GM21367 (cell line): Measurements from ENCODE around the gene CD4.
A peak's percentile ranks its signal among the peaks of the same experiment; 100 is the strongest.
"Not testable (repeated sequence)": the region's sequence is repeated elsewhere in the genome, so short reads cannot be mapped to it uniquely, and the experiment has no call there.

Experiments used
- ATAC-seq: cut with Tn5 transposase; IDR thresholded peaks from one replicate; pipeline ENCODE4 v1.9.1; 2021; ENCODE audit not compliant: unreplicated experiment

The CD4 gene

DNA sequence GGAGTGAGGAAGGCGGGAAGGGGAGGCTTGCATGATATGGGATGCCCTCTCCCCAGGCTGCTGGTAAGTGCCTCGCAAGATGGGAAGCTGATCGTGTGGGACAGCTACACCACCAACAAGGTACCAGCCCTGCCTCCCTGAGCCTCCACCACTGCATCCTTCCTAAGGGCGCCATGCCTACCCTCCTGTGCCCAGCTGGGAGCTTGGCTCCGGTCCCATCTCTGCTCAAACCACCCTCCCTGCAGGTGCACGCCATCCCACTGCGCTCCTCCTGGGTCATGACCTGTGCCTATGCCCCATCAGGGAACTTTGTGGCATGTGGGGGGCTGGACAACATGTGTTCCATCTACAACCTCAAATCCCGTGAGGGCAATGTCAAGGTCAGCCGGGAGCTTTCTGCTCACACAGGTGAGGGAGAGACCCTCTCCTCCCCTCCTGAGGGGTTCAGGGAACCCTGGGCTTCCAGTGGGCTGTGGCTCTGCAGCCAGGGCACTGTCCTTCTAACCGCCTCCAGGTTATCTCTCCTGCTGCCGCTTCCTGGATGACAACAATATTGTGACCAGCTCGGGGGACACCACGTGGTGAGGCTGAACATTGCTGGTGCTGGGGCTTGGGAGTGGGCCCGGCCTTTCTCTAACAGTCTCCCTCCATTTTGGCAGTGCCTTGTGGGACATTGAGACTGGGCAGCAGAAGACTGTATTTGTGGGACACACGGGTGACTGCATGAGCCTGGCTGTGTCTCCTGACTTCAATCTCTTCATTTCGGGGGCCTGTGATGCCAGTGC lies 54.0 kb downstream of the CD4 start:
- no peak for ATAC-seq

DNA sequence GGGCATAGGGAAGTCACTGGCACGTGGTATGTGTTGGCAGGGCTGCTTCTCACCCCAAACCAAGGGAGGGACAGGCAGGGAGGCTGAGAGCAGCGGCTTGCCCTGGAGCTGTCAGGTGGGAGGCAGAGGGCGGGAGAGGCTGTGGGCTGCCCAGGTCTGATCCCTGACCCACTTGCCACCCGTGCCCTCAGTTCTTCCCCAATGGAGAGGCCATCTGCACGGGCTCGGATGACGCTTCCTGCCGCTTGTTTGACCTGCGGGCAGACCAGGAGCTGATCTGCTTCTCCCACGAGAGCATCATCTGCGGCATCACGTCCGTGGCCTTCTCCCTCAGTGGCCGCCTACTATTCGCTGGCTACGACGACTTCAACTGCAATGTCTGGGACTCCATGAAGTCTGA lies 56.1 kb downstream of the CD4 start:
- no peak for ATAC-seq

DNA sequence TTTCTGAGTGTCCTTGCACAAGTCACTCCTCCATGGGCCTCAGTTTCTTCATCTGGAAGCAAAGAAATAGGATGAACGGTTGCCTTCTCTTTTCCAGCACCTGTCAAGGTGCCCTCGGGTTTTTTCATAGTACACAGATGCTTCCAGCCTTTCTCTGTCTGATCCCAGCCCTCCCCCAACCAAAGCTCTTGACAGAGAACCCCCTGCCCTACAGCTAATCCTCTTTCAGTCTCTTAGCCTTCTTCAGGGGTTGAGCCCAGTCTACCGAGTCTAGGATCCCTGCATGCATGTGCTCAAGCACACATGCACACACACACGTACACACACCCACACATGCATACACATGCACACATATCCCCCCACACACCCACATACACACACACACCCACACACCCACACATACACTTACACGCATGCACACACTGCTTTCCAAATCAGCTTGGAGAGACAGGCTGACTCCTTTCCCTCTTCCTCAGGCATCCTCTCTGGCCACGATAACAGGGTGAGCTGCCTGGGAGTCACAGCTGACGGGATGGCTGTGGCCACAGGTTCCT lies 57.1 kb downstream of the CD4 start:
- no peak for ATAC-seq

DNA sequence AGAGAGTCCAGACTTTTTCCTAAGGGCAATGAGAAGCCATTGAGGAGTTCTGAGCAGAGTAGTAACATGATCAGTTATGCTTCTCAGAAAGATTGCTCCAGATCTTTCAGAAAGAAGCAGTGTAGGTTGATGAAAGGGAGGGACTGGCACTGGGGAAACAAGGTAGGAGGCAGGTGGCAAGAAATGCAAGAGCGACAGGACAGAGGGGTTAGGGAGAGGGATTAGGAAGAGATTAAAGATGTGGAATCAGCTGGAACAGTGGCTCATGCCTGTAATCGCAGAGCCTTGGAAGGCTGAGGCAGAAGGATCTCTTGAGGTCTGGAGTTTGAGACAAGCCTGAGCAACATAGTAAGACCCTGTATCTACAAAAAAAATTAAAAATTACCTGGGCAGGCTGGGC lies 58.3 kb downstream of the CD4 start:
- no peak for ATAC-seq

DNA sequence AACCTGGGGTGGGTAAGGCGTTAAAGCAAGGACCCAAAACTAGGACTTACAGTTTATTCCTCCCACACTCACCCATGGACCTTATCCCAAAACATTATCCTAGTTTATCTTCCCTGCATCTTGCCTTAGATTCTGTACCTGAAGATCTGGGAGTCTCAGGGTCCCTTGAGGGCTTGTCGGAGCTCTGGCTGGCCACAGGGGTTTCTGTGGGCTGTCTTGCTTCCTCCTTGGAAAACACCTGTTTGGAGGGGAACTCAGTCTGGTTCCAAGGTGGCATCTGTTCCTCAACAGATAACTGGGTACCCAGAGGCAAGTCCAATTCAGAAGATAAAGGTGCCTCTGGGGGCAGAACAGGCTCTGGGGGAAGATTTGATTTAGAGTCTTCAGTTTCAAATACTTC lies 60.1 kb downstream of the CD4 start:
- no peak for ATAC-seq

DNA sequence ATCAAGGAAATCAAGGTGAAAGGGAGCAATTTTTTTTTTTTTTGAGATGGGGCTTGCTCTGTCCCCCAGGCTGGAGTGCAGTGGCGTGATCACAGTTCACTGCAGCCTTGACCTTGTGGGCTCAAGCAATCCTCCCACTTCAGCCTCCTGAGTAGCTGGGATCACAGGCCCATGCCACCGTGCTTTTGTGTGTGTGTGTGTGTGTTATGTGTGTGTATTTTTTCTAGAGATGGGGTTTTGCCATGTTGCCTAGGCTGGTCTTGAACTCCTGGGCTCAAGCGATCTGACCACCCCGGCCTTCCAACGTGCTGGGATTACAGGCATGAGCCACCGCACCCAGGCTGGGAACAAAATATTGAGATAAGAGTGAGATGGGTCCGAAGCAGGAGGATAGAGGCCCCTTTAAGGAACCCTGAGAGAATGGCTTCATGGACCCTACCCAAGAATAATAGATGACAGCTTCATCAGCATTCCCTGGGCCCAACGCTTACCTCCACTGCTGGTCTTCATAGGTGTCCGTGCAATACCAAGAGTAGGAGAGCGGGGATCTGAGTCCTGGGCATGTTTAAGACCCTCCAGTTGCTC lies 60.7 kb downstream of the CD4 start:
- no peak for ATAC-seq

DNA sequence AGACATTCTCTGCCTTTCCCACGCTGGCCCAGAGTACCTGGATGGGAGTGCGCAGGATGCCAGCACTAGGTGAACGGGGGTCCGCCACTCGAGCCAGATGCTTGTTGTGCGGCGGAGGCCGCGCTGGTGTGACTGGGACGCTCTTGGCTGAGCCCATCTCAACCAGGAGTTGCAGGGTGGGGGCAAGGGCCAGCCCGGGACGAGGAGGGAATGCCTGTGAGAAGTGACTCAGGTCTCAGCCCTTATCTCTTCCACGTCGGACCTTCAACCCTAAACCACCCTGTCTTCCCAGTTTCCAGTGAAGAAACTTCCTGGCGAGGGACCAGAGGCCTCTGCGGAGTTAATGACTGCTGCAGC lies 61.4 kb downstream of the CD4 start:
- ATAC-seq, result no peak

DNA sequence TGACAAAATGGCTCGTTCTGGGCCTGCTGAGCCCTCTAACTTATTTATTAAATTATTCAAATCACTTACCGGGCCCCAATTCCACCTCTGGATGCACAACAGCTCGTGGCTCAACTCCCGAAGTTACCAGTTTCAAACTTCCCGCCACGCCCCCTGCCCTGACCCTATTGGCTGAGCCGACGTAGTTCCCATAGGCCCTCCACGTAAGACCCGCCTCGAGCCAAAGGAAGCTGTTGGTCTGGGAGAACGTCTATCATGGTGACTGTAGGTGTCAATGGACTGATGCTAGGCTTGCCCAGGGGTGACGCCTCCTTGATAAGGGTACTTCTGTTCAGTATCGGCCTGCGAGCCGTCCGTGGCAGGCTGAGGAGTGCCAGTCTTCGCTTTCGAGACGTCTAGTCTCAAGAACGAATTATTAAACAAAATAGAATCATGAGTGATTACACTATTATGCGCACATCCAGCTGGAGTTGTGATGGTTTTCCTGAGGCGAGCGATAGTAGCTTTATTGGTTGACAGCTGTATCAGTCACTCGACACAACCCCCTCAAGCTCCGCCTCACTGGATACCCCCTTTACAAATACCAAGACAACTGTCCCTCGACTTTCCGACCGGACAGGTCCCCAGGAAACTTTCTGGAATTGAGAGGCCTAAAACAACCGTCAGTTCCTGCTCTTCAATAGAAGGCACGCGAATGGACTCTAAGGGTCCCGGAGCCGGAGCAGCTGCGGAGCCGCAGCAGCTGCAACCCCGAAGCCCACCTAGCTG lies 62.0 kb downstream of the CD4 start, which contains the start of gene CDCA3:
Gene CDCA3, minus strand, starts transcription at position 134 of the 768 bp plus-strand sequence. CDS start 334 bp downstream, outside the sequence.
- ATAC-seq, result peak; percentile 48

DNA sequence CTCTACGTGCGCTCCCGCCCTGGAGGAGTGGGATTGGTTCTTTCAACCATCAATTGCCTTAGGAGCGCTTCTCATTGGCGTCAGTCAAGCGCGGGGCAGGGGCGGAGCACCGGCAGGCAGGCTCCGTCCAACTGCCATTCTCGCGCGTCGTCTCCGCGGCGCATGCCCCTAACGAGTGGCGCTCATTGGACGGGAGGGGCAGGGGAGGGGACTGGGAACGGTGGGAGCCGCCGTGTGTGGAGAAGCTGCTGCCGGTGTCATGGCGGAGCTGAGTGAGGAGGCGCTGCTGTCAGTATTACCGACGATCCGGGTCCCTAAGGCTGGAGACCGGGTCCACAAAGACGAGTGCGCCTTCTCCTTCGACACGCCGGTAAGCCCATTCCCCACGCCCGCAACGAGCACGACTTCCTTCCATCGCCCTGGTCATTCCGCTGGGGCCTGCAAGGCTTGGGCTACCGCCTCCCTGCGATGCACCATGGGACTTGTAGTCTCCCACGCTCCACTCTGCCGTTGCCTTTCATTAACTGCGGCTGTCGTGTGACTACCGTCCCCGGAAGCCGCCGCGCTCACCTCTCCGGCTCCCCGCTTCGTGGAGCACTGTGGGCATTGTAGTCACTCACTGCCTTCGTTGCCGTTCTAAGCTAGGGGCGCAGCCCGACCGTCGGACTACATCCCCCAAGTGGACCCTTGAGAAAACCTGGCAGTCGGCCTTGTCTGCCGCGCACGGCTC lies 62.8 kb downstream of the CD4 start, which contains the start of gene USP5:
Gene USP5, plus strand, starts transcription at position 230 of the 730 bp plus-strand sequence. Its CDS starts 30 bp downstream, at position 260.
- peak; percentile 68 for ATAC-seq

DNA sequence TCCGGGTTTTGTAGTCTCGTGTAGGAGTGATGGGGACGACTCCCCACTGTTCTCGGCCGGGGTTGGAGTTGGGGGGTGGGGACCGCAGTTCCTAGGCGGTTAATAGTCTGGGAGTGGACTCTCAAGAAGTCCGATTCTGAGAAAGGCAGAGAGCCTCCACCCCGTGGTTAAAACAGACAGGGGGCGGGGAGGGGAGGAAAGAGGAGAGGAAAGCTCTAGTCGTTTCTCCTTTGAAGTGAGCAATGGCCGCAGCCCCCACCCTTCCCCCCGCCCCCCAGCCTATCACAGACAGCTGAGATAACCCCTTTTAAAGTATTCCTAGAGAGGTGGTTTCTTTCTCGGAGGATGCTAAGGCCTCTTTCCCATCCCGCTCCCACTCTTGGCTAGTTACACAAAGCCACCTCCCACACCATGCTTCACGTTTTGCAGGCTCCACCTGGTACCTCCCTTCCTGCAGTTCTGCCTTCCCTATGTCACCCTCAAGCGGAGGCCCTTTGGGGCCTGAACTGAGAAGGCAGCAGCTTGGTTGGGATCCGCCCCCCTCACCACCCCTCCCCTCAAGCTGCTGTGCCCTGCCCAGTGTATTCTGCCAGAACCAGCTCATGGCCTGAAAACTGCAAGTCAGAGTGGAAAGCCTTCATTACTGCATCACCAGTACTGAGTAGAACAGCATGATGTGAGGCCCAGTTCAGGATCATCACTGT lies 63.5 kb downstream of the CD4 start:
- no peak for ATAC-seq

DNA sequence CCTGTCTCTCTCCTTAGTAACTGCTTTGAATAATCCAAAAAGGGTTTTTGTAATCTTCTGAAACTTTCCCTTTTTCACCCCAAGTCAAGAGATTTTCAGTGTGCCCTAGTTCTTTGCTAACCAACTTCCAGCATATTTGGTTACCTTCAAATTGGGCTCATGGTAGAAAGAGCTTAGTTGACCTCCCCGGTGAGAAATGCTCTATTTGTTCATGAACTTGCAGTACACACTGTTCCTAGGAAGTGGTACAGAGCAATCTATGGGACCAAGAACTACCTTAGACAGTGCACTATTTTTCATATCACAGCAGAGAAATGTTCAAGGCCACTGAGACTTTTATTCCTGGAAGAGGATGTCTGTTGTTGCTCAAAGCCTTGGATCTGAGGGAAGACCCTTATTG lies 64.3 kb downstream of the CD4 start:
- no peak for ATAC-seq

DNA sequence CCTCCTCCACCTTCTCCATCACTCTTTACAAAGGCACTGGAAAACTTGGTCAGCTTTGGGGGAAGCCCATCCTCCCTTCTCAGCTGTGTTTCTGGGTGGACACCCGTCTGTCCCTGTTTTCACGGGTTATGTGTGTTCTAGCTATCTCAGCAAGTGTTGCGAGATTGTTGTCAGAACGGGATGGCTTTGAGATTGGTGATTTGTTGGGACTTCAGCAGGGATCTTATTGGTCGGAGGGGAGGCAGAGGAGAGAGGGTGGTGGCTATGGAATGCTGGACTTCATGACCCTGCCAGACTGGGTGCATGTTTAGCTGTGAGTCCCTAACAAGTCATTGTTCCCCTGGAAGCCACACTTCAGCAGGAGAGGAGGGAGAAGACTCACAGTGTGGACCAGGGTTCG lies 64.7 kb downstream of the CD4 start:
- ATAC-seq, result no peak

DNA sequence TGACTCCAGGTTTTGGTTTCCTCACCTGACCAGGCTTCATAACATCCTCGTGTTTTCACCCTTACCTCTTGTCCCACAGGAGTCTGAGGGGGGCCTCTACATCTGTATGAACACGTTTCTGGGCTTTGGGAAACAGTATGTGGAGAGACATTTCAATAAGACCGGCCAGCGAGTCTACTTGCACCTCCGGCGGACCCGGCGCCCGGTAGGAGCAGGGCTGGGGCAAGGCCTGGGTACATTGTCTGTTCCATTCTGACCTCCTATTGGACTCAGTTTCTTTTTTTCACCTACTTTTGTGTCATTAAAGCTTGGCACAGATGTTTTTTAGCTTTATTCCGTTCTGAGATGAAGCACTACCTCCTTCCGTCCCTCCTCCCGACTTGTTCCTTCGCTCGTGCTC lies 66.0 kb downstream of the CD4 start:
- ATAC-seq, result no peak

DNA sequence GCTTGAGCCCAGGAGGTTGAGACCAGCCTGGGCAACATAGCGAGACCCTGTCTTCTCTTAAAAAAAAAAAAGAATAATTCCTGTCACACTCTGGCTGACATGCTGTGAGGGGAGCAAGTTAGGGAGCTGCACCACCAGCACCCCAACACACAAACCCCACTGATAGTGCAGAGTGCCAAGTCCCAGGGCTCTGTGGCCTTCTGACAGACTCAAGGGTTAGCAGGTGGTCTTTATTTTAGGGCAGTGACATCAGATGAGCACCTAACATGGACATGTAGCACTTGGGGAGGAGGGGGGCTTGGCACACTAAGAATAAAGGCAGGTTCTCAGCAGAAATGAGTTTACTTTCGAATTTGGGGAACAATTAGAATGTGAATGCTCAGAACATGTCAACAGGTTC lies 69.5 kb downstream of the CD4 start:
- no peak for ATAC-seq

DNA sequence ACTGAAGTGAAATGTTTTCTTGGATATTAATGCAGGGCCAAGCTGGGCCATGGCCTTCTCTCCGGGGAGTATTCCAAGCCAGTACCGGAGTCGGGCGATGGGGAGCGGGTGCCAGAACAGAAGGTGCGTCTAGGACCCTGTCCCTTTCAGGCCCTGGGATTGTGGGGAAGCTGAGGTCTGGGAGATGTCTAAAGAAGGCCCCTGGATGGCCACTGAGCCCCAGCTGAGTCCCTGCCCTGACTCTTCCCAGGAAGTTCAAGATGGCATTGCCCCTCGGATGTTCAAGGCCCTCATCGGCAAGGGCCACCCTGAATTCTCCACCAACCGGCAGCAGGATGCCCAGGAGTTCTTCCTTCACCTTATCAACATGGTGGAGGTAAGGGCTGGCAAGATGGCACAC lies 70.8 kb downstream of the CD4 start:
- no peak for ATAC-seq

DNA sequence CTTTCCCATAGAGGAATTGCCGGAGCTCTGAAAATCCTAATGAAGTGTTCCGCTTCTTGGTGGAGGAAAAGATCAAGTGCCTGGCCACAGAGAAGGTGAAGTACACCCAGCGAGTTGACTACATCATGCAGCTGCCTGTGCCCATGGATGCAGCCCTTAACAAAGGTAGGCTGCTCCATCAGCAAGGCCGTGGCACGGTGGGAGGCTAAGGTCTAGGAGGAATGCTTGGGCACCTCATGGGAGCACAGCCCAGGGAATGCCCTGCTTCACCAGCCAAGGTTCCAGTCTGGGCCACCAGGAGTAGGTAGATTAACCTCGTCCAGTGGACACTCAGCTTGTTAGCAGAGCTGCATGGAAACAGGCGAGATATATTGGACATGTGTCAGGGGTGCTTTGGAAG lies 71.6 kb downstream of the CD4 start:
- ATAC-seq, result no peak

DNA sequence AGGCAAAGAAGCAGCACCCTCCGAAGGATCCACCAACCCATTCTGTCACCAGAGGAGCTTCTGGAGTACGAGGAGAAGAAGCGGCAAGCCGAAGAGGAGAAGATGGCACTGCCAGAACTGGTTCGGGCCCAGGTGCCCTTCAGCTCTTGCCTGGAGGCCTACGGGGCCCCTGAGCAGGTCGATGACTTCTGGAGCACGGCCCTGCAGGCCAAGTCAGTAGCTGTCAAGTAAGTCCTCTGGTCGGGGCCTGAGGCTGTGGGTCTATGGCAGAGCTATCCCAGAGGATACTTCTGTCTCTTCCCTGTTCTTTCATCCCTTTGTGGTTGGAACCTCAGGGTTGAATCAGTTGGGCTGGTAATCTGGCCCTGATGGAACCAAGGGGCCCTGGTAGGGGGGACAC lies 72.1 kb downstream of the CD4 start:
- no peak for ATAC-seq

DNA sequence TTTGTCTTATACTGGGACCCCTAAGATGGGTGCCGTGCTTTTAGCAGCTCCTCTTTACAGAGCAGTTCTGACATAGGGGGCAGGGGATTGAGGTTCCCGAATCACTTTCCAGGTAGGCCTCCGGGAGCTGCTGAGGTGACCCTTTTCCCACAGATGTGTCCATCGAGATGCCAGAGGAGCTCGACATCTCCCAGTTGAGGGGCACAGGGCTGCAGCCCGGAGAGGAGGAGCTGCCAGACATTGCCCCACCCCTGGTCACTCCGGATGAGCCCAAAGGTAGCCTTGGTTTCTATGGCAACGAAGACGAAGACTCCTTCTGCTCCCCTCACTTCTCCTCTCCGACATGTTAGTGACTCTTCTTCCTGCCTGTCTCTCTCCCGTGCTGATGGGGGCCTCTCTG lies 73.7 kb downstream of the CD4 start:
- ATAC-seq, result no peak

DNA sequence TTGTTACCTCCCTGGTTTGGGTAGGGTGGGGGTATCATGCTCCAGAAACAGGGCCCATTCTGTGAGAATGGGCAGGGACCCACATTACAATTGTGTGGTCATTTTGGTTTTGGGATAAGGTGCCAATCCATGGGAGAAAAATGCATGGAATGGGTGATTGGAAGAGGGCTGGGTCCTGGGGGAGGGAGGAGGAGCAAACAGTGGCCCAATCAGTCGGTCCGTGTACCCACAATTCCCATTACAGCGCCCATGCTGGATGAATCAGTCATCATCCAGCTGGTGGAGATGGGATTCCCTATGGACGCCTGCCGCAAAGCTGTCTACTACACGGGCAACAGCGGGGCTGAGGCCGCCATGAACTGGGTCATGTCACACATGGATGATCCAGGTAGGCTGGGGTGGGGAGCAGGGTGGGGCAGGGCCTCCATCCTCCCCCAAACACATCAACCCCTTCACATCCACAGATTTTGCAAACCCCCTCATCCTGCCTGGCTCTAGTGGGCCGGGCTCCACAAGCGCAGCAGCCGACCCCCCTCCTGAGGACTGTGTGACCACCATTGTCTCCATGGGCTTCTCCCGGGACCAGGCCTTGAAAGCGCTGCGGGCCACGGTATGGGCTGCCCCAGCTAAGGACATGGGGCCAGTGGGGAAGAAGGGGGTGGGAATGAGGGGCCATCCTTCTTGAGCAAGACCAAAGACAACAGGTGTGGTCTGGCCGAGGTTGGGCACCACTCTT lies 74.4 kb downstream of the CD4 start:
- ATAC-seq, result no peak

DNA sequence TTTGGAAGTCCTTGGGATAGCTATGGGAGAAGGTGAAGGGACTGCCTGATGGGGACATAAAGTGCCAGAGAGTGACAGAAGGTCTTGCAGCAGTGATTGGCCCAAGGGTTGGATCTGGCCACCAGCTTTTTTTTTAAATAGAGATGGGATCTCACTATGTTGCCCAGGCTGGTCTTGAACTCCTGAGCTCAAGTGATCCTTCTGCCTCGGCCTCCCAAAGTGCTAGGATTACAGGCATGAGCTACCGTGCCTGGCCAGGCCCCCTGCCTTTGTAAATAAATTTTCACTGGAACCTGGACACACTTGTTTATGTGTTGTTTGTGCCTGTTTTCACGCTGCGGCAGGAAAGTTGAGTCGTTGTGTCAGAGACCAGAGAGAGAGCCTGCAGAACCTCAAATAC lies 76.0 kb downstream of the CD4 start:
- ATAC-seq, result not testable (repeated sequence)
